Ishikawa (cell line): ENCODE measurements around the gene GMEB2.

Source experiments
- EP300 ChIP-seq: IDR thresholded peaks from 2 replicates; pipeline ENCODE4 v1.6.1; 2012; ENCODE audit warnings: borderline replicate concordance
- TF ChIP-seq, protein P1 (sequence below): IDR thresholded peaks from 2 replicates; pipeline ENCODE4 v1.6.1; 2012

DNA sequence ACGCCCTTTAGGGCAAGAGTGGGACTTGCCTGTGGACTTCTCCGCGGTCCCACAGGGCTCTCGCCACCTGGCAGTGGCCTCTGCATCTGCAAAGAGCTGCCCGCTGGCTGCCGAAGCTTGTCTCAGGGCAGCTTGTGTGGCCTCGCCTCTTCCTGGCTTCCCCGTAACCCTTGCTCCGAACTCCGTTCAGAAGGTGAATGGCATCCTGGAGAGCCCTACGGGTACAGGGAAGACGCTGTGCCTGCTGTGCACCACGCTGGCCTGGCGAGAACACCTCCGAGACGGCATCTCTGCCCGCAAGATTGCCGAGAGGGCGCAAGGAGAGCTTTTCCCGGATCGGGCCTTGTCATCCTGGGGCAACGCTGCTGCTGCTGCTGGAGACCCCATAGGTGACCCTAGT is 34.2 kb upstream of the GMEB2 start:
- TF ChIP-seq, protein P1, sequence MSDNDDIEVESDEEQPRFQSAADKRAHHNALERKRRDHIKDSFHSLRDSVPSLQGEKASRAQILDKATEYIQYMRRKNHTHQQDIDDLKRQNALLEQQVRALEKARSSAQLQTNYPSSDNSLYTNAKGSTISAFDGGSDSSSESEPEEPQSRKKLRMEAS: no peak
- TF ChIP-seq EP300: no peak
